ENCODE data around the gene AP5M1. TPM values are rescaled to one million over a fixed set of nuclear protein-coding genes. Genes with fewer than 3 reads are reported as not detected.

Gene AP5M1
- total RNA-seq, 2 donors from 2014 or later = 70.8 to 91.8 TPM

DNA sequence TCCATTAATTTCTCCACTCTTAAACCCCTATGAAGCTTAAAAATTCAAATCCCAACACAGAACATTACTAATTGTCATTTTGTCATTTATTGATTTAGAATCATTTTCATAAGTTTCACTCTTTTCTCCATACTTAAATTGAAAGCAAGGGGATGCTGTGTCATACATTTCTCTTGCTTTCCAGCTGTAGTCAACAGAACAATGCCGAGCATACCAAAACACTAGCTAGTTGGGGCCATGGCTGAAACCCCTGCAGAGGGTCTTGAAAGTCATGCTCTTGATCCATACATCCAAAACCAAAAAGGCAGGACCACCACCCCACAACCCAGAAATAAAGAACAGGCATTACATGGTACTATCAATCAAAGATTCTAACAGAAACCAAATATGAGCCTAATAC lies 9.1 kb upstream of the AP5M1 start:
- no peaks in the 10 kb centered on the region for H3K9me3 ChIP-seq
- no peaks in the 10 kb centered on the region for H3K36me3 ChIP-seq
- intact Hi-C loops (cut with DNase I) = no loop called here
- no peak overlapping the region for H3K9ac ChIP-seq (ENCODE audit: low read depth in 2 of 2, low read length in 2 of 2)
- no peaks in the 10 kb centered on the region for H3K4me1 ChIP-seq
- TF ChIP-seq, protein P1, sequence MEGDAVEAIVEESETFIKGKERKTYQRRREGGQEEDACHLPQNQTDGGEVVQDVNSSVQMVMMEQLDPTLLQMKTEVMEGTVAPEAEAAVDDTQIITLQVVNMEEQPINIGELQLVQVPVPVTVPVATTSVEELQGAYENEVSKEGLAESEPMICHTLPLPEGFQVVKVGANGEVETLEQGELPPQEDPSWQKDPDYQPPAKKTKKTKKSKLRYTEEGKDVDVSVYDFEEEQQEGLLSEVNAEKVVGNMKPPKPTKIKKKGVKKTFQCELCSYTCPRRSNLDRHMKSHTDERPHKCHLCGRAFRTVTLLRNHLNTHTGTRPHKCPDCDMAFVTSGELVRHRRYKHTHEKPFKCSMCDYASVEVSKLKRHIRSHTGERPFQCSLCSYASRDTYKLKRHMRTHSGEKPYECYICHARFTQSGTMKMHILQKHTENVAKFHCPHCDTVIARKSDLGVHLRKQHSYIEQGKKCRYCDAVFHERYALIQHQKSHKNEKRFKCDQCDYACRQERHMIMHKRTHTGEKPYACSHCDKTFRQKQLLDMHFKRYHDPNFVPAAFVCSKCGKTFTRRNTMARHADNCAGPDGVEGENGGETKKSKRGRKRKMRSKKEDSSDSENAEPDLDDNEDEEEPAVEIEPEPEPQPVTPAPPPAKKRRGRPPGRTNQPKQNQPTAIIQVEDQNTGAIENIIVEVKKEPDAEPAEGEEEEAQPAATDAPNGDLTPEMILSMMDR (IDR thresholded peaks at IDR 0.05) = no peak
- no peak overlapping the region for H3K4me3 ChIP-seq
- no peak for DNase-seq
- no peak overlapping the region for H3K27ac ChIP-seq
- H3K27me3 ChIP-seq = no peaks in the 10 kb centered on the region

GRCh38 chr14:57261604-57262003 lies 7.2 kb upstream of the AP5M1 start:
- Histone ChIP-seq H3K27ac (no peak overlapping the region), H3K4me3 (no peak overlapping the region)
- DNase-seq = no peak

GRCh38 chr14:57262117-57262516 lies 6.7 kb upstream of the AP5M1 start:
- TF ChIP-seq, protein P1 (IDR thresholded peaks at IDR 0.05) = no peak
- Histone ChIP-seq H3K27ac (no peak overlapping the region), H3K36me3 (no peaks in the 10 kb centered on the region), H3K4me1 (no peaks in the 10 kb centered on the region), H3K9me3 (no peaks in the 10 kb centered on the region), H3K9ac (ENCODE audit: low read depth in 2 of 2, low read length in 2 of 2) (no peak overlapping the region), H3K27me3 (no peaks in the 10 kb centered on the region), H3K4me3 (no peak overlapping the region)
- intact Hi-C loops (cut with DNase I) = no loop called here
- DNase-seq = no peak

More at GRCh38 chr14:57261604-57262003, 7.2 kb upstream of the AP5M1 start:
- TF ChIP-seq, protein P1 (IDR thresholded peaks at IDR 0.05) = no peak
- Histone ChIP-seq H3K9ac (ENCODE audit: low read depth in 2 of 2, low read length in 2 of 2) (no peak overlapping the region), H3K27me3 (no peaks in the 10 kb centered on the region), H3K4me1 (no peaks in the 10 kb centered on the region), H3K36me3 (no peaks in the 10 kb centered on the region), H3K9me3 (no peaks in the 10 kb centered on the region)
- intact Hi-C loops (cut with DNase I) = no loop called here

- Histone ChIP-seq H3K4me3 (no peak overlapping the region), H3K4me1 (peaks cover 3% of the 10 kb centered on the region), H3K27me3 (no peaks in the 10 kb centered on the region), H3K36me3 (no peaks in the 10 kb centered on the region), H3K9me3 (no peaks in the 10 kb centered on the region), H3K9ac (ENCODE audit: low read depth in 2 of 2, low read length in 2 of 2) (no peak overlapping the region), H3K27ac (no peak overlapping the region)
- TF ChIP-seq, protein P1 (IDR thresholded peaks at IDR 0.05) = no peak
- DNase-seq = no peak
- intact Hi-C loops (cut with DNase I) = no loop called here
These were observed 2.7 kb upstream of the AP5M1 start for GRCh38 chr14:57266065-57266464.

- no peak overlapping the region for H3K4me3 ChIP-seq
- no peaks in the 10 kb centered on the region for H3K27me3 ChIP-seq
- no peaks in the 10 kb centered on the region for H3K9me3 ChIP-seq
- TF ChIP-seq, protein P1 (IDR thresholded peaks at IDR 0.05) = no peak
- no peak overlapping the region for H3K27ac ChIP-seq
- H3K4me1 ChIP-seq = peaks cover 3% of the 10 kb centered on the region
- no peak overlapping the region for H3K9ac ChIP-seq (ENCODE audit: low read depth in 2 of 2, low read length in 2 of 2)
- DNase-seq = no peak
- intact Hi-C loops (cut with DNase I) = loop anchor here (10.0 kb wide), 1 partner anchor 122 kb away; the partner anchor contains the start of gene NAA30
- H3K36me3 ChIP-seq = peaks cover 10% of the 10 kb centered on the region
These were observed 4.5 kb downstream of the AP5M1 start for GRCh38 chr14:57273236-57273635.

Data from colonic mucosa (tissue), 4 donors.